Neural crest cell (in vitro differentiated cells): ENCODE measurements around the gene SCAI. TPM values are rescaled to one million over a fixed set of nuclear protein-coding genes. Genes with fewer than 3 reads are reported as not detected.
A peak's percentile ranks its signal among the peaks of the same experiment; 100 is the strongest.
"Not testable (repeated sequence)": the region's sequence is repeated elsewhere in the genome, so short reads cannot be mapped to it uniquely, and the experiment has no call there.

ENCODE experiments used
- DNase-seq: peaks from one replicate; pipeline ENCODE4 v3.0.0; 2021; ENCODE audit warnings: low read depth, mixed read lengths, low spot score
- H3K27ac Mint-ChIP-seq: one replicate; pipeline ENCODE4 v1.8.0; 2021; ENCODE audit warnings: mild to moderate bottlenecking, mixed read lengths; ENCODE audit not compliant: unreplicated experiment
- H3K27me3 Mint-ChIP-seq: 2 replicates; pipeline ENCODE4 v1.8.0; 2021; ENCODE audit warnings: low read depth, mild to moderate bottlenecking, mixed read lengths
- H3K36me3 Mint-ChIP-seq: 2 replicates; pipeline ENCODE4 v1.8.0; 2021; ENCODE audit warnings: low read depth, mild to moderate bottlenecking, mixed read lengths
- H3K4me1 Mint-ChIP-seq: 2 replicates; pipeline ENCODE4 v1.8.0; 2021; ENCODE audit warnings: mixed read lengths
- H3K4me3 Mint-ChIP-seq: one replicate; pipeline ENCODE4 v1.8.0; 2021; ENCODE audit warnings: mild to moderate bottlenecking, mixed read lengths
- H3K9me3 Mint-ChIP-seq: 2 replicates; pipeline ENCODE4 v1.8.0; 2021; ENCODE audit warnings: mixed read lengths
- total RNA-seq: library from RNA; stranded (reverse); gene quantifications from 2 replicates; pipeline ENCODE4 v1.2.1, GENCODE V29; 2021
- TF ChIP-seq, protein P1 (sequence below): fragments of 200-600 bp; sonication (generic); conservative IDR thresholded peaks from 2 replicates; pipeline ENCODE4 v1.5.0; 2021; ENCODE audit warnings: antibody characterized with exemption, mild to moderate bottlenecking

SCAI gene
- total RNA-seq, 1 donor from 2014 or later, result 13.1 TPM

DNA sequence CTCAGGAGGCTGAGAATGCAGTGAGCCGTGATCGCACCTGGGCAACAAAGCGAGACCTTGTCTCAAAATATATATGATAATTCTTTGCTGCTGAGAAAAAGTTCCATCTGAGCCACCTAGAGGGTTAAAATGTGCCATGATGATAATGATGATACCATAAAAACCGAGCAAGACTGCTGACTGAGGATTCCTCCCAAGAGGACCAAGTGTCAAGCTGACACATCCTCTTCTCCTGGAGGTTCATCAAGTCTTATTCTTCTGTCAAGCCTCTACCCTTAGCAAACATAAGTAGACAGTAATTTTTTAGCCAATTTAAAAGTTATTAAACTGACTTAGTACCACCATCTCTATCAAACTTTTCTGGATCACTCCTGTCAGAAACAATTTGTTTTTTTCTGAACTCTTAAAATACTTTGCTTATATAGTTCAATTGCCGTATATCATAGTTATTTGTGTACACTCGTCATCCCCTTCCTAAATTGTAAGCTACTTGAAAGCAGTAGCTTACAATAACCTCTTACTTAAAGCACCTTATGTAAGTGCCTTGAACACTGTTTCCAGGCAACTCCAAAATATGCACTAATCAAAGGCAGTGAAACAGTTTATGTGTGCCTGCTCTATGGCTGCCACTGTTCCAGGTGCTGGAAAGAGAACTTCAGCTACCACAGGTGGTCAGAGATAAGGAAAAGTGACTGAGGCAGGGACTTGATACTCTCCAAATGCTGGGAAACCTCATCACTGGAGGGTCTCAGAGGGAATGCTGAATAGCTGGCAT, 57.4 kb downstream of the SCAI start:
- TF ChIP-seq, protein P1, sequence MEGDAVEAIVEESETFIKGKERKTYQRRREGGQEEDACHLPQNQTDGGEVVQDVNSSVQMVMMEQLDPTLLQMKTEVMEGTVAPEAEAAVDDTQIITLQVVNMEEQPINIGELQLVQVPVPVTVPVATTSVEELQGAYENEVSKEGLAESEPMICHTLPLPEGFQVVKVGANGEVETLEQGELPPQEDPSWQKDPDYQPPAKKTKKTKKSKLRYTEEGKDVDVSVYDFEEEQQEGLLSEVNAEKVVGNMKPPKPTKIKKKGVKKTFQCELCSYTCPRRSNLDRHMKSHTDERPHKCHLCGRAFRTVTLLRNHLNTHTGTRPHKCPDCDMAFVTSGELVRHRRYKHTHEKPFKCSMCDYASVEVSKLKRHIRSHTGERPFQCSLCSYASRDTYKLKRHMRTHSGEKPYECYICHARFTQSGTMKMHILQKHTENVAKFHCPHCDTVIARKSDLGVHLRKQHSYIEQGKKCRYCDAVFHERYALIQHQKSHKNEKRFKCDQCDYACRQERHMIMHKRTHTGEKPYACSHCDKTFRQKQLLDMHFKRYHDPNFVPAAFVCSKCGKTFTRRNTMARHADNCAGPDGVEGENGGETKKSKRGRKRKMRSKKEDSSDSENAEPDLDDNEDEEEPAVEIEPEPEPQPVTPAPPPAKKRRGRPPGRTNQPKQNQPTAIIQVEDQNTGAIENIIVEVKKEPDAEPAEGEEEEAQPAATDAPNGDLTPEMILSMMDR, result no peak
- Mint-ChIP-seq H3K36me3 (peaks cover 31% of the 10 kb centered on the region), H3K4me3 (no peak overlapping the region), H3K27me3 (no peaks in the 10 kb centered on the region), H3K4me1 (peaks cover 11% of the 10 kb centered on the region), H3K9me3 (peaks cover 11% of the 10 kb centered on the region), H3K27ac (peak overlapping the region; percentile 44)
- no peak for DNase-seq

- H3K9me3 Mint-ChIP-seq, result peaks cover 16% of the 10 kb centered on the region
- not testable (repeated sequence) for DNase-seq, H3K27me3 Mint-ChIP-seq, H3K4me3 Mint-ChIP-seq, H3K27ac Mint-ChIP-seq
- peaks cover 11% of the 10 kb centered on the region for H3K4me1 Mint-ChIP-seq
- peaks cover 40% of the 10 kb centered on the region for H3K36me3 Mint-ChIP-seq
Observed at GRCh38 chr9:125082197-125082596, 61.1 kb downstream of the SCAI start.

GRCh38 chr9:125080797-125081196, 62.5 kb downstream of the SCAI start:
- peaks cover 16% of the 10 kb centered on the region for H3K9me3 Mint-ChIP-seq
- H3K27ac Mint-ChIP-seq, DNase-seq, H3K4me1 Mint-ChIP-seq, H3K27me3 Mint-ChIP-seq, H3K4me3 Mint-ChIP-seq: not testable (repeated sequence)
- peaks cover 36% of the 10 kb centered on the region for H3K36me3 Mint-ChIP-seq

GRCh38 chr9:125079931-125080330, 63.4 kb downstream of the SCAI start:
- no peak overlapping the region for H3K4me3 Mint-ChIP-seq
- H3K27ac Mint-ChIP-seq, result no peak overlapping the region
- peaks cover 34% of the 10 kb centered on the region for H3K36me3 Mint-ChIP-seq
- no peaks in the 10 kb centered on the region for H3K27me3 Mint-ChIP-seq
- TF ChIP-seq, protein P1, result no peak
- H3K4me1 Mint-ChIP-seq, result no peaks in the 10 kb centered on the region
- peaks cover 16% of the 10 kb centered on the region for H3K9me3 Mint-ChIP-seq
- no peak for DNase-seq

GRCh38 chr9:125075997-125076396, 67.3 kb downstream of the SCAI start:
- Mint-ChIP-seq H3K9me3 (peaks cover 6% of the 10 kb centered on the region), H3K36me3 (peaks cover 14% of the 10 kb centered on the region), H3K27me3 (no peaks in the 10 kb centered on the region), H3K4me1 (no peaks in the 10 kb centered on the region), H3K27ac (no peak overlapping the region), H3K4me3 (no peak overlapping the region)
- TF ChIP-seq, protein P1, result no peak
- DNase-seq, result no peak

GRCh38 chr9:125074976-125075375, 68.4 kb downstream of the SCAI start:
- no peaks in the 10 kb centered on the region for H3K4me1 Mint-ChIP-seq
- peak overlapping the region; percentile 57 for H3K27ac Mint-ChIP-seq
- H3K27me3 Mint-ChIP-seq, result no peaks in the 10 kb centered on the region
- TF ChIP-seq, protein P1, result no peak
- no peak for DNase-seq
- H3K36me3 Mint-ChIP-seq, result peaks cover 10% of the 10 kb centered on the region
- H3K9me3 Mint-ChIP-seq, result no peaks in the 10 kb centered on the region
- no peak overlapping the region for H3K4me3 Mint-ChIP-seq
